Measurements from ENCODE around the gene HOXC6. TPM values are rescaled to one million over a fixed set of nuclear protein-coding genes. Genes with fewer than 3 reads are reported as not detected.

The HOXC6 gene
- total RNA-seq, 4 donors from 2014 or later, result 0.21 to 1.1 (median 0.30) TPM; not detected in 1

GRCh38 chr12:54024127-54024526 is 4.1 kb upstream of the HOXC6 start:
- no peaks in the 10 kb centered on the region for H3K36me3 ChIP-seq
- H3K4me1 ChIP-seq, result peaks cover 0 to 34% (median 0%) of the 10 kb centered on the region in 3 donors
- TF ChIP-seq CTCF (IDR thresholded peaks at IDR 0.05) (no peak), POLR2A (IDR thresholded peaks at IDR 0.05) (no peak)
- H3K27me3 ChIP-seq, result peaks cover 0 to 100% (median 22%) of the 10 kb centered on the region in 4 donors
- intact Hi-C loops (cut with DNase I), result no loop called here
- no peak for DNase-seq
- H3K4me3 ChIP-seq, result no peak overlapping the region
- WGBS, 2 donors, result 40 to 75% methylated on average over 3 to 9 of the region's 17 CpGs
- no peak overlapping the region for H3K27ac ChIP-seq
- H3K9me3 ChIP-seq, result no peaks in the 10 kb centered on the region

- H3K4me3 ChIP-seq, result no peak overlapping the region
- peaks cover 0 to 100% (median 22%) of the 10 kb centered on the region in 4 donors for H3K27me3 ChIP-seq
- H3K36me3 ChIP-seq, result no peaks in the 10 kb centered on the region
- 47 to 56% methylated on average over 5 of the region's 5 CpGs for WGBS, 2 donors
- no peak for DNase-seq
- H3K9me3 ChIP-seq, result no peaks in the 10 kb centered on the region
- TF ChIP-seq CTCF (IDR thresholded peaks at IDR 0.05) (no peak), POLR2A (IDR thresholded peaks at IDR 0.05) (no peak)
- peaks cover 0 to 35% (median 0%) of the 10 kb centered on the region in 3 donors for H3K4me1 ChIP-seq
- no peak overlapping the region for H3K27ac ChIP-seq
- intact Hi-C loops (cut with DNase I), result no loop called here
Measured at GRCh38 chr12:54024581-54025305, 3.5 kb upstream of the HOXC6 start.

GRCh38 chr12:54025499-54026405 is 2.5 kb upstream of the HOXC6 start:
- DNase-seq, result no peak
- peaks cover 0 to 100% (median 24%) of the 10 kb centered on the region in 4 donors for H3K27me3 ChIP-seq
- no peak overlapping the region for H3K4me3 ChIP-seq
- no peaks in the 10 kb centered on the region for H3K9me3 ChIP-seq
- H3K36me3 ChIP-seq, result no peaks in the 10 kb centered on the region
- no peak overlapping the region for H3K27ac ChIP-seq
- intact Hi-C loops (cut with DNase I), result no loop called here
- WGBS, 2 donors, result 55 to 65% methylated on average over 7 of the region's 7 CpGs
- H3K4me1 ChIP-seq, result peaks cover 0 to 39% (median 0%) of the 10 kb centered on the region in 3 donors
- no peak for TF ChIP-seq CTCF (IDR thresholded peaks at IDR 0.05)
- TF ChIP-seq POLR2A (IDR thresholded peaks at IDR 0.05), result no peak

- Histone ChIP-seq H3K27ac (no peak overlapping the region), H3K4me1 (peaks cover 0 to 36% (median 0%) of the 10 kb centered on the region in 3 donors), H3K9me3 (no peaks in the 10 kb centered on the region), H3K36me3 (no peaks in the 10 kb centered on the region), H3K27me3 (peaks cover 0 to 100% (median 26%) of the 10 kb centered on the region in 4 donors), H3K4me3 (no peak overlapping the region)
- intact Hi-C loops (cut with DNase I), result no loop called here
- WGBS, 2 donors, result 41 to 46% methylated on average over 20 of the region's 22 CpGs
- no peak for DNase-seq
- TF ChIP-seq CTCF (IDR thresholded peaks at IDR 0.05) (no peak), POLR2A (IDR thresholded peaks at IDR 0.05) (no peak)
Measured at GRCh38 chr12:54026640-54027441, 1.4 kb upstream of the HOXC6 start.

All from esophagus squamous epithelium (tissue), 5 donors.